ENCODE data around the gene HIBCH. TPM values are rescaled to one million over a fixed set of nuclear protein-coding genes. Genes with fewer than 3 reads are reported as not detected.

HIBCH gene
- polyA plus RNA-seq, 1 donor (not counting 4 experiments of a cell fraction or from before 2014, with no cell fraction given) = 19.4 TPM

- Histone ChIP-seq H3K4me1 (ENCODE audit: control insufficient read depth, extremely low read depth, insufficient read depth, low read length) (no peaks in the 10 kb centered on the region), H3K4me2 (ENCODE audit: control insufficient read depth, extremely low read depth, insufficient read depth, low read depth, low read length) (no peak overlapping the region), H4K20me1 (ENCODE audit: control insufficient read depth, extremely low read depth, insufficient read depth, low read length) (no peaks in the 10 kb centered on the region), H3K9me3 (ENCODE audit: control insufficient read depth, low read depth, low read length) (no peaks in the 10 kb centered on the region), H2AFZ (ENCODE audit: control insufficient read depth, low read length) (no peak overlapping the region), H3K9me1 (ENCODE audit: control insufficient read depth, extremely low read depth, insufficient read depth, low read length) (no peaks in the 10 kb centered on the region), H3K36me3 (ENCODE audit: control insufficient read depth in 2 of 2, extremely low read depth in 1 of 2, insufficient read depth in 2 of 2, low read length in 2 of 2) (no peaks in the 10 kb centered on the region), H3K9ac (ENCODE audit: control insufficient read depth, extremely low read depth, insufficient read depth, low read length) (no peak overlapping the region), H3K27ac (ENCODE audit: control insufficient read depth, insufficient read depth, low read length) (no peak overlapping the region), H3K4me3 (ENCODE audit: control insufficient read depth in 2 of 3, extremely low read depth in 1 of 3, insufficient read depth in 2 of 3, low read depth in 1 of 3, low read length in 3 of 3) (no peak overlapping the region), H3K79me2 (ENCODE audit: control insufficient read depth, insufficient read depth, low read length) (no peaks in the 10 kb centered on the region), H3K27me3 (ENCODE audit: control insufficient read depth, extremely low read depth, insufficient read depth, low read length) (no peaks in the 10 kb centered on the region)
- DNase-seq (ENCODE audit: low read depth, low spot score) (no peak), FAIRE-seq (no peak)
- TF ChIP-seq EZH2 (IDR thresholded peaks at IDR 0.05; ENCODE audit: low read length) = no peak
- no peak for TF ChIP-seq CTCF (optimal IDR thresholded peaks at IDR 0.05 in 1 of 3, IDR thresholded peaks at IDR 0.05 in 1 of 3, conservative IDR thresholded peaks at IDR 0.05 in 1 of 3; ENCODE audit: extremely low read depth in 1 of 3, insufficient read depth in 2 of 3, low read length in 3 of 3)
- dilution Hi-C loops (cut with MboI; ENCODE audit: extremely low pct_ligation_motif_present, low sequenced_read_pairs) = no loop called here
These were observed 131.3 kb downstream of the HIBCH start for GRCh38 chr2:190188289-190188688.

- Histone ChIP-seq H3K79me2 (ENCODE audit: control insufficient read depth, insufficient read depth, low read length) (no peaks in the 10 kb centered on the region), H3K9me3 (ENCODE audit: control insufficient read depth, low read depth, low read length) (no peaks in the 10 kb centered on the region), H4K20me1 (ENCODE audit: control insufficient read depth, extremely low read depth, insufficient read depth, low read length) (no peaks in the 10 kb centered on the region), H3K27me3 (ENCODE audit: control insufficient read depth, extremely low read depth, insufficient read depth, low read length) (no peaks in the 10 kb centered on the region), H3K9me1 (ENCODE audit: control insufficient read depth, extremely low read depth, insufficient read depth, low read length) (no peaks in the 10 kb centered on the region), H2AFZ (ENCODE audit: control insufficient read depth, low read length) (no peak overlapping the region), H3K36me3 (ENCODE audit: control insufficient read depth in 2 of 2, extremely low read depth in 1 of 2, insufficient read depth in 2 of 2, low read length in 2 of 2) (no peaks in the 10 kb centered on the region), H3K4me3 (ENCODE audit: control insufficient read depth in 2 of 3, extremely low read depth in 1 of 3, insufficient read depth in 2 of 3, low read depth in 1 of 3, low read length in 3 of 3) (no peak overlapping the region), H3K27ac (ENCODE audit: control insufficient read depth, insufficient read depth, low read length) (no peak overlapping the region), H3K9ac (ENCODE audit: control insufficient read depth, extremely low read depth, insufficient read depth, low read length) (no peak overlapping the region), H3K4me2 (ENCODE audit: control insufficient read depth, extremely low read depth, insufficient read depth, low read depth, low read length) (no peak overlapping the region), H3K4me1 (ENCODE audit: control insufficient read depth, extremely low read depth, insufficient read depth, low read length) (no peaks in the 10 kb centered on the region)
- dilution Hi-C loops (cut with MboI; ENCODE audit: extremely low pct_ligation_motif_present, low sequenced_read_pairs) = no loop called here
- FAIRE-seq = no peak
- TF ChIP-seq EZH2 (IDR thresholded peaks at IDR 0.05; ENCODE audit: low read length) = no peak
- no peak for TF ChIP-seq CTCF (optimal IDR thresholded peaks at IDR 0.05 in 1 of 3, IDR thresholded peaks at IDR 0.05 in 1 of 3, conservative IDR thresholded peaks at IDR 0.05 in 1 of 3; ENCODE audit: extremely low read depth in 1 of 3, insufficient read depth in 2 of 3, low read length in 3 of 3)
- DNase-seq (ENCODE audit: low read depth, low spot score) = no peak
These were observed 133.4 kb downstream of the HIBCH start for GRCh38 chr2:190186238-190186637.
